HUES6 (cell line): ENCODE results near the gene TBRG4.

Source experiments
- H3K27ac ChIP-seq: 2 replicates; pipeline ENCODE4 v1.7.0; 2013; ENCODE audit warnings: low read depth, mild to moderate bottlenecking, low read length, inconsistent platforms
- H3K27me3 ChIP-seq: 2 replicates; pipeline ENCODE4 v1.6.1; 2013; ENCODE audit warnings: low read length; ENCODE audit not compliant: control insufficient read depth, insufficient read depth
- H3K36me3 ChIP-seq: 2 replicates; pipeline ENCODE4 v1.6.1; 2013; ENCODE audit warnings: low read length; ENCODE audit not compliant: control insufficient read depth, insufficient read depth
- H3K4me1 ChIP-seq: 2 replicates; pipeline ENCODE4 v1.6.1; 2013; ENCODE audit warnings: low read length; ENCODE audit not compliant: control insufficient read depth, insufficient read depth
- H3K4me3 ChIP-seq: 2 replicates; pipeline ENCODE4 v1.5.1; 2013; ENCODE audit warnings: low read depth, low read length
- H3K9ac ChIP-seq: one replicate; pipeline ENCODE4 v1.6.1; 2013; ENCODE audit warnings: mild to moderate bottlenecking, low read length
- H3K9me3 ChIP-seq: 2 replicates; pipeline ENCODE4 v1.6.1; 2013; ENCODE audit warnings: low read depth, low read length; ENCODE audit not compliant: control insufficient read depth, insufficient read depth

TBRG4 gene

GRCh38 chr7:45140827-45141226, 29.3 kb upstream of the TBRG4 start:
- Histone ChIP-seq H3K27ac (no peak overlapping the region), H3K9me3 (no peaks in the 10 kb centered on the region), H3K4me1 (no peaks in the 10 kb centered on the region), H3K4me3 (no peak overlapping the region), H3K27me3 (no peaks in the 10 kb centered on the region), H3K36me3 (no peaks in the 10 kb centered on the region), H3K9ac (no peak overlapping the region)

DNA sequence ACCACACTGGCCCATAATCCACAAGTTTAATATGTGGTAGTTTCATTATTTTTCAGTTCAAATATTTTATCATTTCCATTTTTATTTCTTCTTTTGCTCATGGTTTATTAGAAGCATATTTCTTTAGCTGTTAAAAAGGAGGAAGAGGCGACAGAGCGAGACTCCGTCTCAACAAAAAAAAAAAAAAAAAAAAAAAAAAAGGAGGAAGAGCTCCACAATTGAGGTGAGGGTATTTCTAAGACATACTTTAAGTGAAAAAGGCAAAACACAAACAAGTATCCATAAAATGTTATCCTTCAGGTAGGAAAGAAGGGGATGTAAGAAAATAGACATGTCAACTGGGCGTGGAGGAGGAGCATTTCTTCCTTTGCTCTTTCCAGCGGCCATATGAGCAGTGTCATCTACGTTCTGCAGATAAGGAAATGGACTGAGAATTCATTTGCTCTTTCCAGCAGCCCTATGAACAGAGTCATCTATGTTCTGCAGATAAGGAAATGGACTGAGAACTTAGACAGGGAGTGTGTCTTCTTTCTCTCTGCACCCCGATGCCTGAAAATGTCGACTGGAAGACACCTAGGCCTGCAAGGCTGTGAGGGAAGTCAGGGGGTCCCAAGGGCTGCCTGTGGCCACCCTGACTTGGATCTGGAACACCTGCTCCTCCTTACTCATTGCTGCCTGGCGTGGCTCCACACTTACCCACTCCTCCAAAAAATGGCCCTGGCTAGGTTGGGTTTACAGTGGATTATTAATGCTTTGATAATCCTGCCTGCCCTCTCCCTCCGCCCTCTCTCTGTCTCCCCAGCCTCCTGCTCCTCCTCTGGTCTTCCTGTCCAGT, 27.2 kb upstream of the TBRG4 start:
- no peaks in the 10 kb centered on the region for H3K27me3 ChIP-seq

DNA sequence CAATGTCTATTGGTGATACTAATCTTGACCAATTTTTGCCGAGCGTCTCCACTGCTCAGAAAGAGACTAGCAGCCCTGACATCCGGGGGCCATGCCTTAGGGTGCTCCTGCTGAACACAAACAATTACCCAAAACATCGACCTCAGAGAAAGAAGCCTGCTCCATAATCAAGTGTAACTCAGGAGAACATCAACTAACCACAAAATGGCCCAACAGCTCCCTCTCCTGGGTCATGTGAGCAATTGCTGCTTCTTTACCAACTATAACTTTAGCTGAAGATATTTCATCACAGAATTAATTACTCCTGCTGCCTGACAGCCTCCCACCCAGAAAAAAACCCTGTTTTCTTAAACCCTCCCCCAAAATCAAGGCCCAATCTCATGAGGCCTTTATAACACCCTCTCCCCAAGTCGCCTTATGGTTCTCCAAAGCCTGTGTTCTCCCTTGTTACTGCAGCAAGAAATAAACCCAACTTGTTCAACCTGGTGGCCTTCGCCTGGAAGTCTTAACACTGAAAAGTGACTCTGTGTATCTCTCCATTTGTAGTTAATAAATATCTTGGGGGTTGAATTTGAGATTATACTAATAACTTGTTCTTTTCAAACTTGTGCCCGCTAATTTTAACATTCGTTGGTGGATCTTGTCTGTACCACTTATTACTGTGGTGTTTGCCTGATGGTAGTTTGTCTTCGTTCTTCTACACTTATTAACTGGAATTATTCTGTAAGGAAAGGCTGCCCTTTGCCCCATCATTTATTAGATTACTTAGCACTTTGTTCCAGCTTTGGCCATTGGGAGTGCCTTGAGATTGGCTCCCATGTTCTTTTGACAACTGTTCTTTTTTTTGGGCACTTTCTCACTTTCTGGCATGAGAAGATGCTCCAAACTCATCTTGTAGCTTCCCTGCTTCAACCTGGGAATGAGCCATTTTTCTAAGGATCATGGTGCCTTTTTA, 24.9 kb upstream of the TBRG4 start:
- H3K4me1 ChIP-seq = no peaks in the 10 kb centered on the region
- no peak overlapping the region for H3K27ac ChIP-seq
- no peak overlapping the region for H3K9ac ChIP-seq
- H3K4me3 ChIP-seq = no peak overlapping the region
- no peaks in the 10 kb centered on the region for H3K36me3 ChIP-seq
- H3K27me3 ChIP-seq = no peaks in the 10 kb centered on the region
- no peaks in the 10 kb centered on the region for H3K9me3 ChIP-seq

More for the DNA sequence above, 27.2 kb upstream of the TBRG4 start:
- H3K9me3 ChIP-seq = no peaks in the 10 kb centered on the region
- no peaks in the 10 kb centered on the region for H3K36me3 ChIP-seq
- H3K27ac ChIP-seq = no peak overlapping the region
- H3K4me1 ChIP-seq = no peaks in the 10 kb centered on the region
- H3K4me3 ChIP-seq = no peak overlapping the region
- H3K9ac ChIP-seq = no peak overlapping the region

GRCh38 chr7:45133877-45134276, 22.4 kb upstream of the TBRG4 start:
- Histone ChIP-seq H3K9ac (no peak overlapping the region), H3K36me3 (no peaks in the 10 kb centered on the region), H3K9me3 (no peaks in the 10 kb centered on the region), H3K4me3 (no peak overlapping the region), H3K27ac (no peak overlapping the region), H3K27me3 (no peaks in the 10 kb centered on the region), H3K4me1 (no peaks in the 10 kb centered on the region)

GRCh38 chr7:45133352-45133751, 21.9 kb upstream of the TBRG4 start:
- no peaks in the 10 kb centered on the region for H3K27me3 ChIP-seq
- H3K27ac ChIP-seq = no peak overlapping the region
- H3K4me1 ChIP-seq = no peaks in the 10 kb centered on the region
- H3K4me3 ChIP-seq = no peak overlapping the region
- no peak overlapping the region for H3K9ac ChIP-seq
- H3K9me3 ChIP-seq = no peaks in the 10 kb centered on the region
- no peaks in the 10 kb centered on the region for H3K36me3 ChIP-seq

DNA sequence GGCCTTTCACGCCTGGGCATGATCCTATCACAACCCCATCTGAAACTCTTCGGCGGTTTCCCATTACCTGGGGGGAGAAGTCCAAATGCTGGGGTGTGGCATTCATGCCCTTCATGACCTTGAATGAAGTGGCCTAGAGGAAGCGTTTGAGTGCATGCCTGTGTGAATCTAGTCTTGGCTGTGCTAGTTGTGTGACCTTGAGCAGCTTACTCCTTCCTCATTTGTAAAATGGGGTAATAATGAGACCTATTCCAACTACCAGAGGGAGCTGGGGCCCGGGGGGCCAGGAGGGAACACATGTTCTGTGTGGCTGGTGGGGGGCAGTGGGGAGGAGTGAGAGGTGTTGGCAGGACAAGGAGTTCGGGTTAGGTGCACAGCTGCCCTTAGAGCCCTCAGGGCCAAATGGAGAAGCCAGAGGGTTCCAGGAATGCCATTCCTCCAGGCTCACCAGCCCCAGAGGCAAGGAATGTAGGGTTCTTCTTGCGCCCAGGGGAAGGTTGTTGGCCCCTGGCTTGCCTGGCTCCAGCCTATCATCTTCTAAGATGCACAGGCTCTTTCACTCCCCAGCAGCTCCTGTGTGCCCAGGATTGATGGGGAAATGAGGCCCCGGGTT, 21.3 kb upstream of the TBRG4 start:
- Histone ChIP-seq H3K36me3 (no peaks in the 10 kb centered on the region), H3K9me3 (no peaks in the 10 kb centered on the region), H3K27me3 (no peaks in the 10 kb centered on the region), H3K27ac (no peak overlapping the region), H3K9ac (no peak overlapping the region), H3K4me3 (no peak overlapping the region), H3K4me1 (no peaks in the 10 kb centered on the region)

- no peak overlapping the region for H3K9ac ChIP-seq
- H3K27ac ChIP-seq = no peak overlapping the region
- H3K9me3 ChIP-seq = no peaks in the 10 kb centered on the region
- no peaks in the 10 kb centered on the region for H3K27me3 ChIP-seq
- no peaks in the 10 kb centered on the region for H3K36me3 ChIP-seq
- H3K4me3 ChIP-seq = no peak overlapping the region
- no peaks in the 10 kb centered on the region for H3K4me1 ChIP-seq
Measured at GRCh38 chr7:45131891-45132290, 20.4 kb upstream of the TBRG4 start.

- no peaks in the 10 kb centered on the region for H3K4me1 ChIP-seq
- H3K9ac ChIP-seq = no peak overlapping the region
- H3K9me3 ChIP-seq = no peaks in the 10 kb centered on the region
- H3K27me3 ChIP-seq = no peaks in the 10 kb centered on the region
- H3K27ac ChIP-seq = no peak overlapping the region
- no peaks in the 10 kb centered on the region for H3K36me3 ChIP-seq
- H3K4me3 ChIP-seq = no peak overlapping the region
Measured at GRCh38 chr7:45130910-45131309, 19.4 kb upstream of the TBRG4 start.

- H3K4me3 ChIP-seq = no peak overlapping the region
- H3K9ac ChIP-seq = no peak overlapping the region
- H3K9me3 ChIP-seq = no peaks in the 10 kb centered on the region
- H3K27ac ChIP-seq = no peak overlapping the region
- no peaks in the 10 kb centered on the region for H3K27me3 ChIP-seq
- no peaks in the 10 kb centered on the region for H3K36me3 ChIP-seq
- no peaks in the 10 kb centered on the region for H3K4me1 ChIP-seq
Measured at GRCh38 chr7:45129906-45130305, 18.4 kb upstream of the TBRG4 start.

DNA sequence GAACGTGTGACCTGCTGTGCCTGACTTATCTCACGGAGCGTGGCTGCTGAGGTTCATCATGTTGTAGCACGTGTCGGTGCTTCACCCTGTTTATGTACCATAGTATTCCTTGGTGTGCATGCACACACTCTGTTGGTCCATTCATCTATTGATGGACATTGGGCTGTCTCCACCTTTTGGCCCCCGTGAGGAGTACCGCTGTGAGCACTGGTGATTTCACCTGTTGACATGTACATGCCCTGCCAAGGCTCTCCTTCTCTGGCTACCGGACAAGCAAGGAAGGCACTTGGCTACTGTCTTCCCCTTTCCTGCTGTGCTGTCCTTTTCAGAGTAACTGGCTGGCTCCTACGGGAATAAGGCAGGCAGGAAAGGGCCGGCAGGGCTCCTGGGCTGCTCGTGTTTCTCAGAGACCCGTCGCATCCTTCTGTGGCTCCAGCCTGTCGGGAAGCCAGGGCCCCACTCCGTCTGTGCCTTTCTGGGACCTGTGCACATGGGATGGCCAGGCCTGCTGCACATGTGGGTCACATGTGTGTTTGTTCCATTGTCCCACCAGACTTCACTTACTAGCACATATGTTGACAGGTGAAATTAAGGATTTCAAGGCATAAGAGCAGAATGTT, 17.8 kb upstream of the TBRG4 start:
- H3K9me3 ChIP-seq = no peaks in the 10 kb centered on the region
- H3K4me1 ChIP-seq = peaks cover 6% of the 10 kb centered on the region
- H3K9ac ChIP-seq = no peak overlapping the region
- no peak overlapping the region for H3K27ac ChIP-seq
- no peak overlapping the region for H3K4me3 ChIP-seq
- H3K36me3 ChIP-seq = no peaks in the 10 kb centered on the region
- H3K27me3 ChIP-seq = no peaks in the 10 kb centered on the region
